ENCODE measurements around the gene COPS3.

COPS3 gene

GRCh38 chr17:17280613-17281549 lies at the start of gene COPS3:
TSS of gene COPS3 (minus strand) at chr17:17281246. CDS start at chr17:17281186, 60 bp downstream.
- peak; percentile 79 for DNase-seq (ENCODE audit: low read depth)

- DNase-seq (ENCODE audit: low read depth), result no peak
These were observed 47.2 kb upstream of the COPS3 start for GRCh38 chr17:17328251-17328650.

GRCh38 chr17:17326275-17326875 lies 45.3 kb upstream of the COPS3 start:
- DNase-seq (ENCODE audit: low read depth), result no peak

GRCh38 chr17:17325816-17326215 lies 44.8 kb upstream of the COPS3 start:
- no peak for DNase-seq (ENCODE audit: low read depth)

- DNase-seq (ENCODE audit: low read depth), result no peak
These were observed 44.2 kb upstream of the COPS3 start for GRCh38 chr17:17325228-17325627.

GRCh38 chr17:17324616-17325015 lies 43.6 kb upstream of the COPS3 start:
- DNase-seq (ENCODE audit: low read depth), result no peak

- DNase-seq (ENCODE audit: low read depth), result no peak
These were observed 41.8 kb upstream of the COPS3 start for GRCh38 chr17:17322516-17323510.

GRCh38 chr17:17321356-17322025 lies 40.4 kb upstream of the COPS3 start:
- DNase-seq (ENCODE audit: low read depth), result no peak

GRCh38 chr17:17320911-17321220 lies 39.8 kb upstream of the COPS3 start:
- no peak for DNase-seq (ENCODE audit: low read depth)

GRCh38 chr17:17320188-17320910 lies 39.3 kb upstream of the COPS3 start:
- DNase-seq (ENCODE audit: low read depth), result no peak

GRCh38 chr17:17315142-17315821 lies 34.2 kb upstream of the COPS3 start:
- no peak for DNase-seq (ENCODE audit: low read depth)

GRCh38 chr17:17314501-17315071 lies 33.5 kb upstream of the COPS3 start:
- no peak for DNase-seq (ENCODE audit: low read depth)

GRCh38 chr17:17313350-17313991 lies 32.4 kb upstream of the COPS3 start:
- DNase-seq (ENCODE audit: low read depth), result no peak

GRCh38 chr17:17309356-17309755 lies 28.3 kb upstream of the COPS3 start:
- no peak for DNase-seq (ENCODE audit: low read depth)

GRCh38 chr17:17305281-17305801 lies 24.3 kb upstream of the COPS3 start:
- DNase-seq (ENCODE audit: low read depth), result no peak

GRCh38 chr17:17304521-17304985 lies 23.5 kb upstream of the COPS3 start:
- no peak for DNase-seq (ENCODE audit: low read depth)

- no peak for DNase-seq (ENCODE audit: low read depth)
These were observed 22.9 kb upstream of the COPS3 start for GRCh38 chr17:17303847-17304490.

GRCh38 chr17:17303010-17303846 lies 22.2 kb upstream of the COPS3 start, which contains the start of gene NT5M:
TSS of gene NT5M (plus strand) at chr17:17303373. CDS start at chr17:17303551, 178 bp downstream.
- DNase-seq (ENCODE audit: low read depth), result no peak

Data from GM04503 (cell line).